Suprapubic skin (tissue), 4 donors: Measurements from ENCODE around the gene AQP9. TPM values are rescaled to one million over a fixed set of nuclear protein-coding genes. Genes with fewer than 3 reads are reported as not detected.

Source experiments
- DNase-seq, 2 donors: peaks; one replicate each; pipeline ENCODE4 v3.0.0-alpha.2; 2019; ENCODE audit warnings: low spot score in 2 of 2
- H3K27ac ChIP-seq: fragments of 200-600 bp; sonication (generic); one replicate; pipeline ENCODE4 v1.5.1; 2019
- H3K27me3 ChIP-seq: fragments of 200-600 bp; sonication (generic); one replicate; pipeline ENCODE4 v1.5.1; 2019
- H3K36me3 ChIP-seq: fragments of 200-600 bp; sonication (generic); one replicate; pipeline ENCODE4 v1.5.1; 2019
- H3K4me1 ChIP-seq: fragments of 200-600 bp; sonication (generic); one replicate; pipeline ENCODE4 v1.5.1; 2019
- H3K4me3 ChIP-seq: fragments of 200-600 bp; sonication (generic); one replicate; pipeline ENCODE4 v1.5.1; 2019; ENCODE audit warnings: mild to moderate bottlenecking
- H3K9me3 ChIP-seq: fragments of 200-600 bp; sonication (generic); one replicate; pipeline ENCODE4 v1.5.1; 2019
- EP300 ChIP-seq: sonication (generic); formaldehyde crosslinking; IDR thresholded peaks from one replicate; pipeline ENCODE4 v1.6.1; 2017; ENCODE audit warnings: antibody characterized with exemption
- POLR2A ChIP-seq, 2 donors: fragments of 450-650 bp; IDR thresholded peaks; one replicate each; pipeline ENCODE4 v1.6.1; 2017; ENCODE audit warnings: antibody characterized with exemption in 2 of 2, mild to moderate bottlenecking in 2 of 2, moderate library complexity in 2 of 2
- POLR2AphosphoS5 ChIP-seq, 3 donors: sonication (generic); formaldehyde crosslinking; IDR thresholded peaks; one replicate each; pipeline ENCODE4 v1.6.1; 2017; ENCODE audit warnings: antibody characterized with exemption in 3 of 3
- WGBS: methylation state at CpG from one replicate; pipeline ENCODE4 v1.1.5; 2018; 5-methylcytosine and 5-hydroxymethylcytosine counted together
- total RNA-seq, 4 donors: library from RNA; depleted of rRNA; stranded (reverse); fragments of >200 nt; gene quantifications; one replicate each; pipeline ENCODE4 v1.1.0, GENCODE V29; 2016
- TF ChIP-seq, protein P1 (sequence below), 2 donors: fragments of 200-600 bp in 1 of 2; fragments of 450-650 bp in 1 of 2; sonication (generic) in 1 of 2; IDR thresholded peaks; one replicate each; pipeline ENCODE4 v1.5.1; 2016 to 2019; ENCODE audit warnings: antibody characterized with exemption in 2 of 2, mild to moderate bottlenecking in 1 of 2, moderate library complexity in 1 of 2

Gene AQP9
- total RNA-seq, 4 donors from 2014 or later: 7.6 to 49.0 (median 32.7) TPM

DNA sequence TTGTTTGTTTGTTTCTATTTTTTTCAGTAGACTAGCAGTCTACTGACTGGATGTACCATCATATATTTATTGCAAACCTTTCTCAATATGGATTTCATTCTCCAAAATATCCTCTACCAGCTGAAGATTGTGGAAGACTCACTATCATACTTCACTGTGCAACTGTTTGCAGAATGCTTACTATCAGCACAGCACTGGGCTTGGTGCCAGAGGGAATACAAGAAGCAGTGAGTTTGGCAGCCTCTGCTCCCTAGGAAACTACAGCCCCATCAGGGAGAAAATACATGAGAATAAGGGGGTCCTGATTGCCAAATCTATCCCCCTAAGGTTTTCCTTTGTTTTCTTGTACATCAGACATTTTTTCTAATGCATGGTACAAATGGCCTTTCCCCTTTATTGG, 27.5 kb downstream of the AQP9 start:
- peaks cover 7% of the 10 kb centered on the region for H3K27me3 ChIP-seq

DNA sequence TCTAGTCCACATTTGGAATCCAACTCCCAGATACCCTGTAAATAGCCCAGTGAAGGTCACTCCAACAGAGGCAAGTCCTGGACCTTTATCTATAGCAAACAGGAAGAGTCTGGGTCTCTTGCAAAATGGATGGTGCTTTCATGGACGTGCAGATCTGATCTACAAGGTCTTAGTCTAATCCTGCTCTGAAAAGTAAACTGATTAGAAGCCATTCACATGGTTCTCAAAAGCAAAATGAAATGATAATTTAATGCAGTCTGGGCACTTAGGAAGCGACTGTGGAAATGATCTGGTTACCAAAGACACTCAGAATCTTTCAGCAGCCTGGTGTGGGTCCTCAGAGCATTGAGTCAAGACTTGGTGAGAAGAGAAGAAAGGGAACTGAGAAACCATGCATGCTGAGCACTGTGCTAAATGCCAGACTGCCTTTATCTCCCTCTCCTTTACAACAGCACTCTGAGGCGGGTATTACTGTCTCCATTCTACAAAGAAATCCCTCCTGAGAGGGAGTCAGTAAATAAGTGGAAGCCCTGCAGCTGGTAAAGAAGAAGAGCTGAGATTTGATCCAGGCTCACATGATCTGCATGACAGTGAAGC, 29.0 kb downstream of the AQP9 start:
- H3K27me3 ChIP-seq: peaks cover 9% of the 10 kb centered on the region
- H3K9me3 ChIP-seq: no peaks in the 10 kb centered on the region
- H3K27ac ChIP-seq: no peak overlapping the region
- TF ChIP-seq EP300 (no peak), POLR2AphosphoS5 (IDR thresholded peaks at IDR 0.05) (no peak), POLR2A (IDR thresholded peaks at IDR 0.05) (no peak)
- TF ChIP-seq, protein P1, sequence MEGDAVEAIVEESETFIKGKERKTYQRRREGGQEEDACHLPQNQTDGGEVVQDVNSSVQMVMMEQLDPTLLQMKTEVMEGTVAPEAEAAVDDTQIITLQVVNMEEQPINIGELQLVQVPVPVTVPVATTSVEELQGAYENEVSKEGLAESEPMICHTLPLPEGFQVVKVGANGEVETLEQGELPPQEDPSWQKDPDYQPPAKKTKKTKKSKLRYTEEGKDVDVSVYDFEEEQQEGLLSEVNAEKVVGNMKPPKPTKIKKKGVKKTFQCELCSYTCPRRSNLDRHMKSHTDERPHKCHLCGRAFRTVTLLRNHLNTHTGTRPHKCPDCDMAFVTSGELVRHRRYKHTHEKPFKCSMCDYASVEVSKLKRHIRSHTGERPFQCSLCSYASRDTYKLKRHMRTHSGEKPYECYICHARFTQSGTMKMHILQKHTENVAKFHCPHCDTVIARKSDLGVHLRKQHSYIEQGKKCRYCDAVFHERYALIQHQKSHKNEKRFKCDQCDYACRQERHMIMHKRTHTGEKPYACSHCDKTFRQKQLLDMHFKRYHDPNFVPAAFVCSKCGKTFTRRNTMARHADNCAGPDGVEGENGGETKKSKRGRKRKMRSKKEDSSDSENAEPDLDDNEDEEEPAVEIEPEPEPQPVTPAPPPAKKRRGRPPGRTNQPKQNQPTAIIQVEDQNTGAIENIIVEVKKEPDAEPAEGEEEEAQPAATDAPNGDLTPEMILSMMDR (IDR thresholded peaks at IDR 0.05): no peak
- no peaks in the 10 kb centered on the region for H3K36me3 ChIP-seq
- no peak for DNase-seq
- no peak overlapping the region for H3K4me3 ChIP-seq
- WGBS: 87% methylated on average over 3 of the region's 3 CpGs
- no peaks in the 10 kb centered on the region for H3K4me1 ChIP-seq

More for the DNA sequence above, 27.5 kb downstream of the AQP9 start:
- Histone ChIP-seq H3K4me3 (no peak overlapping the region), H3K4me1 (no peaks in the 10 kb centered on the region), H3K27ac (no peak overlapping the region), H3K36me3 (no peaks in the 10 kb centered on the region), H3K9me3 (no peaks in the 10 kb centered on the region)
- no peak for TF ChIP-seq EP300
- TF ChIP-seq POLR2AphosphoS5 (IDR thresholded peaks at IDR 0.05): no peak
- TF ChIP-seq, protein P1 (IDR thresholded peaks at IDR 0.05): no peak
- no peak for TF ChIP-seq POLR2A (IDR thresholded peaks at IDR 0.05)
- DNase-seq: no peak

DNA sequence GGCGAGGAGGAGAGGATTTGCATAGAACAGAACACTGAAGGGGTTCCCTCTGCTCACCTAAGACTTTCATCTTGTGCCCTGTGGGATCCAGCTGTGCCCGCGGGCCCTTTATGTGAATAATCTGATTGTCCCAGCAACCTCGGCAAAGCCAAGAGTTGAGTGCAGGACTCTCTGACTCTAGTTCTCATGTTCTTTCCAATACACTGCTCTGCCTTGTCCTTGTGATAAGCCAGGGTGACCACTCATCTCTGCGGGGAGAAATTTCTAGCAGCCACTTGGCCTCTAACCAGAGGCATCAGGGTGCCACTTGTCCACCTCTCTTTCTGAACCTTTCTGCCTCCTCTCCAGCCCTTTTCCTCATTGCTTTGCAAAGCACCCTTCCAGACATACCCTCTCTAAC, 31.8 kb downstream of the AQP9 start:
- no peak overlapping the region for H3K27ac ChIP-seq
- H3K27me3 ChIP-seq: peaks cover 14% of the 10 kb centered on the region
- no peaks in the 10 kb centered on the region for H3K9me3 ChIP-seq
- 92% methylated on average over 5 of the region's 5 CpGs for WGBS
- no peak for DNase-seq
- H3K4me1 ChIP-seq: no peaks in the 10 kb centered on the region
- TF ChIP-seq, protein P1 (IDR thresholded peaks at IDR 0.05): no peak
- TF ChIP-seq EP300 (no peak), POLR2AphosphoS5 (IDR thresholded peaks at IDR 0.05) (no peak), POLR2A (IDR thresholded peaks at IDR 0.05) (no peak)
- no peaks in the 10 kb centered on the region for H3K36me3 ChIP-seq
- H3K4me3 ChIP-seq: no peak overlapping the region

DNA sequence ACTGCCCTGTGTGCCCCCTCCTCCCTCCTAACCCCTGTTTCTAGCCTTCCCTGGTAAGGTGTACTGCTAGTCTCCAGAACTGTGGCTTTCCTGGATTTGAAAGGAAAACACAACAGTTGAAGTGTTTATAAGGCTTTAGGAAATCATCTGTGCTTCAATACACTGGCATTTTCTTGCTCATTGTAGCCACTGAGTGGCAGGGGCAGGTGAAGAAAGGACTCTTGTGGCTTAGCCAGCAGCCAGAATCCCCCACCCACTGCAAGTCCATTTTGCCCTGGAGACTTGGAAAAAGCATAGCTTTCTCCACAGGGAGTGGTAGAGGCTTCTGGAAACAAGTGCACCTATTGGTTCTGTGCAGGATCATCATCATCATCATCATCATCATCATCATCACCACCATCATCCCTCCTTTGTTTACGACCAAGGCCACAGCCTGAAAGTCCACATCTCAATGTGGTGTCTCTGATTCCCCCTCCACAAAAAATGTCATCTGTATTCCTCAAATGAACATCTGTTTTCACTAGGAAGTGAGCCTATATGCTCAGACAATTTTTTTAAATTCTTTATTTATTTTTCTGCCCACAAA, 33.4 kb downstream of the AQP9 start:
- TF ChIP-seq EP300 (no peak), POLR2AphosphoS5 (IDR thresholded peaks at IDR 0.05) (no peak), POLR2A (IDR thresholded peaks at IDR 0.05) (no peak)
- TF ChIP-seq, protein P1 (IDR thresholded peaks at IDR 0.05): no peak
- H3K27ac ChIP-seq: no peak overlapping the region
- DNase-seq: no peak
- H3K4me3 ChIP-seq: no peak overlapping the region
- no peaks in the 10 kb centered on the region for H3K36me3 ChIP-seq
- WGBS: 82% methylated on average over 1 of the region's 1 CpG
- no peaks in the 10 kb centered on the region for H3K4me1 ChIP-seq
- no peaks in the 10 kb centered on the region for H3K9me3 ChIP-seq
- H3K27me3 ChIP-seq: peaks cover 14% of the 10 kb centered on the region

DNA sequence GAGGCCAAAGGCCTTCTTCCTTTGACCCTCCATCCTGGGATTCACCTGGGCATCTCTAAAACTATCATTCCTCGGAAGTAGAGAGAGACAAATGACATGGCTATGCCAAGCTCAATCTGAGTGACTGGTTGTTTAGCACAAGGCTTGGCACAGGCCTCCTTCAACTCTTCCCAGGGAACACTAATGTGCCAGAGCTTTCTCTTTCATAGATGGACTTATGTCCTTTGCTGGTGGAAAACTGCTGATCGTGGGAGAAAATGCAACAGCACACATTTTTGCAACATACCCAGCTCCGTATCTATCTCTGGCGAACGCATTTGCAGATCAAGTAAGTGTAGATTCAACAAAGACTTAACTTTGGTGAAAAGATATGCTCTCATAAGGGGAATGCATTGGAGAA, 36.5 kb downstream of the AQP9 start:
- 98% methylated on average over 5 of the region's 5 CpGs for whole genome bisulfite sequencing
- Histone ChIP-seq H3K27me3 (peaks cover 14% of the 10 kb centered on the region), H3K9me3 (no peaks in the 10 kb centered on the region), H3K27ac (no peak overlapping the region), H3K4me3 (no peak overlapping the region), H3K36me3 (no peaks in the 10 kb centered on the region), H3K4me1 (no peaks in the 10 kb centered on the region)
- TF ChIP-seq POLR2AphosphoS5 (IDR thresholded peaks at IDR 0.05) (no peak), POLR2A (IDR thresholded peaks at IDR 0.05) (no peak), EP300 (no peak)
- TF ChIP-seq, protein P1 (IDR thresholded peaks at IDR 0.05): no peak
- DNase-seq: no peak
